H1 (cell line): ENCODE measurements around the gene PRKACA. TPM values are rescaled to one million over a fixed set of nuclear protein-coding genes. Genes with fewer than 3 reads are reported as not detected.

Experiments used
- CTCF ChIA-PET: fragments of 300-600 bp; sonication (Branson Sonifier 250); formaldehyde crosslinking; loops from one replicate; lab custom pipeline; 2021; ENCODE audit not compliant: partially characterized antibody; lab: Charles Lee
- POLR2A ChIA-PET: fragments of 300-600 bp; sonication (Branson Sonifier 250); formaldehyde crosslinking; loops from one replicate; lab custom pipeline; 2021; ENCODE audit warnings: inconsistent platforms; ENCODE audit not compliant: partially characterized antibody; lab: Charles Lee
- DNase-seq, 2 experiments: peaks; one replicate each; pipeline versions ENCODE4 v3.0.0 to v3.0.0-alpha.2; 2010 to 2022; ENCODE audit warnings: low spot score in 2 of 2, low read depth in 1 of 2, mixed read lengths in 1 of 2
- FAIRE-seq: peaks from 2 replicates; lab custom pipeline; 2011; peaks lifted over from hg19 to GRCh38; lab: Jason Lieb, UNC
- H2AFZ ChIP-seq: 2 replicates; pipeline ENCODE4 v1.8.1; 2012; ENCODE audit warnings: low read length, inconsistent platforms
- H2AK5ac ChIP-seq: 2 replicates; pipeline ENCODE4 v1.6.1; 2013; ENCODE audit warnings: low read depth, low read length
- H2BK120ac ChIP-seq: replicated peaks from 2 replicates; pipeline ENCODE3; 2013; ENCODE audit warnings: low read depth, low read length, inconsistent platforms
- H2BK12ac ChIP-seq: 2 replicates; pipeline ENCODE4 v1.6.1; 2013; ENCODE audit warnings: low read depth, low read length
- H2BK15ac ChIP-seq: 2 replicates; pipeline ENCODE4 v1.6.1; 2013; ENCODE audit warnings: low read length
- H2BK20ac ChIP-seq: 2 replicates; pipeline ENCODE4 v1.6.1; 2013; ENCODE audit warnings: low read length
- H2BK5ac ChIP-seq: 2 replicates; pipeline ENCODE4 v1.6.1; 2013; ENCODE audit warnings: low read depth, low read length
- H3K14ac ChIP-seq: 2 replicates; pipeline ENCODE4 v1.6.1; 2013; ENCODE audit warnings: inconsistent platforms; ENCODE audit not compliant: insufficient read length
- H3K18ac ChIP-seq: 2 replicates; pipeline ENCODE4 v1.6.1; 2013; ENCODE audit warnings: low read length; ENCODE audit errors: extremely low read depth
- H3K23ac ChIP-seq: 2 replicates; pipeline ENCODE4 v1.6.1; 2013; ENCODE audit warnings: inconsistent platforms; ENCODE audit not compliant: insufficient read length
- H3K23me2 ChIP-seq: 2 replicates; pipeline ENCODE4 v1.6.1; 2013; ENCODE audit warnings: low read depth, low read length
- H3K27ac ChIP-seq: 2 replicates; pipeline ENCODE4 v1.6.1; 2011; ENCODE audit warnings: low read depth, low read length, inconsistent platforms
- H3K27me3 ChIP-seq, 4 experiments: replicated peaks in 1 of 4; 1 replicate in 1 of 4; 2 replicates in 3 of 4; pipeline versions ENCODE4 v1.6.1 to v1.8.1; 2011 to 2013; ENCODE audit warnings: low read length in 3 of 4, mild to moderate bottlenecking in 3 of 4, inconsistent platforms in 2 of 4, mixed read lengths in 2 of 4, moderate library complexity in 1 of 4; ENCODE audit not compliant: control insufficient read depth in 3 of 4, insufficient read depth in 3 of 4; ENCODE audit errors: extremely low read depth in 1 of 4
- H3K36me3 ChIP-seq, 4 experiments: 2 replicates each; pipeline versions ENCODE4 v1.6.1 to v1.8.1; 2011 to 2013; ENCODE audit warnings: mild to moderate bottlenecking in 4 of 4, low read length in 3 of 4, moderate library complexity in 2 of 4, control low read depth in 1 of 4, inconsistent platforms in 1 of 4; ENCODE audit not compliant: insufficient read depth in 4 of 4, control insufficient read depth in 2 of 4
- H3K4ac ChIP-seq: replicated peaks from 2 replicates; pipeline ENCODE3; 2013; ENCODE audit warnings: low read length, low read depth, mixed read lengths, inconsistent platforms; ENCODE audit not compliant: insufficient read length
- H3K4me1 ChIP-seq, 4 experiments: replicated peaks in 1 of 4; 1 replicate in 1 of 4; 2 replicates in 3 of 4; pipeline versions ENCODE4 v1.6.1 to v1.8.1; 2011 to 2013; ENCODE audit warnings: low read length in 3 of 4, inconsistent platforms in 2 of 4, mixed read lengths in 1 of 4; ENCODE audit not compliant: insufficient read depth in 4 of 4, control insufficient read depth in 3 of 4
- H3K4me2 ChIP-seq, 2 experiments: 2 replicates each; pipeline versions ENCODE4 v1.6.1 to v1.8.1; 2011 to 2013; ENCODE audit warnings: low read depth in 2 of 2, low read length in 2 of 2, control low read depth in 1 of 2, inconsistent platforms in 1 of 2, mild to moderate bottlenecking in 1 of 2; ENCODE audit not compliant: insufficient read depth in 1 of 2
- H3K4me3 ChIP-seq, 4 experiments: fragments of 200-600, 300-600 bp in 1 of 4; sonication (generic), shearing (Covaris generic), sonication (Bioruptor Twin) in 1 of 4; 2 replicates each; pipeline versions ENCODE4 v1.5.1 to v1.8.1; 2011 to 2016; ENCODE audit warnings: low read length in 4 of 4, low read depth in 3 of 4, control low read depth in 2 of 4, inconsistent platforms in 2 of 4, mild to moderate bottlenecking in 2 of 4, mixed read lengths in 1 of 4, moderate library complexity in 1 of 4; ENCODE audit not compliant: insufficient read depth in 2 of 4; ENCODE audit errors: extremely low read depth in 1 of 4
- H3K56ac ChIP-seq: replicated peaks from 2 replicates; pipeline ENCODE3; 2013; ENCODE audit warnings: low read depth, mild to moderate bottlenecking, mixed read lengths, low read length, inconsistent platforms; ENCODE audit not compliant: insufficient read length
- H3K79me1 ChIP-seq: 2 replicates; pipeline ENCODE4 v1.6.1; 2013; ENCODE audit warnings: low read depth, low read length, control low read depth
- H3K79me2 ChIP-seq, 2 experiments: 2 replicates each; pipeline versions ENCODE4 v1.6.1 to v1.8.1; 2012 to 2013; ENCODE audit warnings: low read length in 2 of 2, mild to moderate bottlenecking in 2 of 2, inconsistent platforms in 1 of 2; ENCODE audit not compliant: insufficient read depth in 2 of 2, control insufficient read depth in 1 of 2
- H3K9ac ChIP-seq, 4 experiments: replicated peaks in 1 of 4; 1 replicate in 1 of 4; 2 replicates in 3 of 4; pipeline versions ENCODE4 v1.6.1 to v1.8.1; 2011 to 2013; ENCODE audit warnings: low read depth in 3 of 4, low read length in 3 of 4, control low read depth in 2 of 4, mild to moderate bottlenecking in 2 of 4, moderate library complexity in 2 of 4, inconsistent platforms in 1 of 4; ENCODE audit errors: extremely low read depth in 1 of 4
- H3K9me3 ChIP-seq, 2 experiments: 2 replicates each; pipeline versions ENCODE4 v1.6.1 to v1.8.1; 2012 to 2013; ENCODE audit warnings: mild to moderate bottlenecking in 2 of 2, moderate library complexity in 2 of 2, control low read depth in 1 of 2, inconsistent platforms in 1 of 2, low read depth in 1 of 2, low read length in 1 of 2, mixed read lengths in 1 of 2; ENCODE audit not compliant: insufficient read depth in 2 of 2
- H4K20me1 ChIP-seq, 2 experiments: replicated peaks in 1 of 2; 2 replicates each; pipeline versions ENCODE3 to v1.8.1; 2011 to 2013; ENCODE audit warnings: inconsistent platforms in 2 of 2, low read length in 2 of 2, mild to moderate bottlenecking in 1 of 2; ENCODE audit not compliant: insufficient read depth in 2 of 2, control insufficient read depth in 1 of 2
- H4K5ac ChIP-seq: 2 replicates; pipeline ENCODE4 v1.6.1; 2013; ENCODE audit warnings: low read length, low read depth, mixed read lengths, inconsistent platforms; ENCODE audit not compliant: insufficient read length
- H4K8ac ChIP-seq: 2 replicates; pipeline ENCODE4 v1.8.0; 2013; ENCODE audit warnings: mild to moderate bottlenecking, moderate library complexity, low read length, inconsistent platforms; ENCODE audit not compliant: insufficient read depth; ENCODE audit errors: extremely low read depth
- H4K91ac ChIP-seq: replicated peaks from 2 replicates; pipeline ENCODE3; 2013; ENCODE audit warnings: low read length, mixed read lengths, inconsistent platforms; ENCODE audit not compliant: insufficient read length
- CBX8 ChIP-seq: fragments of 300-800, 300-1000 bp; sonication (generic); IDR thresholded peaks from 2 replicates; pipeline ENCODE4 v1.7.1; 2016; ENCODE audit warnings: low read depth, low read length, borderline replicate concordance
- KDM1A ChIP-seq: fragments of 200-600, 300-600 bp; sonication (generic); IDR thresholded peaks from 2 replicates; pipeline ENCODE4 v1.7.1; 2016; ENCODE audit warnings: mild to moderate bottlenecking, low read length, borderline replicate concordance
- KDM4A ChIP-seq: IDR thresholded peaks from one replicate; pipeline ENCODE4 v1.7.1; 2012; ENCODE audit warnings: low read depth, mild to moderate bottlenecking, moderate library complexity, low read length, inconsistent platforms; ENCODE audit not compliant: severe bottlenecking
- KDM5A ChIP-seq: fragments of 200-600 bp; IDR thresholded peaks from 2 replicates; pipeline ENCODE4 v1.7.1; 2012; ENCODE audit warnings: mild to moderate bottlenecking, low read length, inconsistent platforms, mixed read lengths
- NANOG ChIP-seq: IDR thresholded peaks from 2 replicates; pipeline ENCODE4 v1.6.1; 2011; ENCODE audit warnings: low read length, low read depth, mild to moderate bottlenecking, inconsistent platforms; ENCODE audit not compliant: insufficient read depth, poor library complexity, severe bottlenecking
- POU5F1 ChIP-seq: IDR thresholded peaks from 2 replicates; pipeline ENCODE4 v1.6.1; 2011; ENCODE audit warnings: low read depth, mild to moderate bottlenecking, low read length, moderate library complexity
- RAD21 ChIP-seq, 2 experiments: IDR thresholded peaks in 1 of 2; conservative IDR thresholded peaks in 1 of 2; 2 replicates each; pipeline ENCODE4 v1.6.1; 2011; ENCODE audit warnings: low read depth in 2 of 2, low read length in 2 of 2, improper control_type of control experiment in 1 of 2, inconsistent platforms in 1 of 2, mild to moderate bottlenecking in 1 of 2, moderate library complexity in 1 of 2
- RNF2 ChIP-seq: fragments of 200-900, 300-1000 bp; sonication (generic); IDR thresholded peaks from 2 replicates; pipeline ENCODE4 v1.7.1; 2016; ENCODE audit warnings: borderline replicate concordance, low read depth, mild to moderate bottlenecking, antibody characterized with exemption, low read length; ENCODE audit not compliant: poor library complexity, severe bottlenecking; ENCODE audit errors: missing control alignments
- SAP30 ChIP-seq: fragments of 300-600 bp; sonication (generic); IDR thresholded peaks from 2 replicates; pipeline ENCODE4 v1.7.1; 2012; ENCODE audit warnings: low read length, moderate library complexity, mild to moderate bottlenecking, inconsistent platforms; ENCODE audit not compliant: insufficient read depth, insufficient replicate concordance
- SP1 ChIP-seq: IDR thresholded peaks from 2 replicates; pipeline ENCODE4 v1.6.1; 2011; ENCODE audit warnings: low read depth, low read length
- WGBS, 2 experiments: shearing (Covaris generic) in 1 of 2; methylation state at CpG; one replicate each; pipeline versions ENCODE4 v1.1.6 to v1.1.7; 2013 to 2015; ENCODE audit warnings: low lambda C conversion rate in 2 of 2, mixed read lengths in 2 of 2, inconsistent platforms in 1 of 2, low coverage in 1 of 2, missing lambda C conversion rate in 1 of 2; ENCODE audit not compliant: insufficient replicate concordance in 2 of 2, insufficient coverage in 1 of 2, insufficient read length in 1 of 2; ENCODE audit errors: extremely low coverage in 1 of 2, missing lambda C conversion rate in 1 of 2; 5-methylcytosine and 5-hydroxymethylcytosine counted together
- polyA plus RNA-seq, 7 experiments: library from polyadenylated mRNA; depleted of rRNA in 3 of 7; stranded (reverse) in 5 of 7; unstranded in 2 of 7; fragments of >200 nt in 5 of 7; fragments of 200-250 nt in 2 of 7; gene quantifications; 1 replicate in 5 of 7; 2 replicates in 1 of 7; 4 replicates in 1 of 7; pipeline versions ENCODE4 v1.2.1 to v1.2.3, GENCODE V29; 2011 to 2013; ENCODE audit warnings: missing spikeins in 2 of 7, mixed read lengths in 2 of 7
- total RNA-seq: library from RNA; stranded (reverse); fragmentation: NEBNext Ultra II Directional; extraction: Animal tissue kit (Norgen Biotek cat#: 25700); gene quantifications from 2 replicates; pipeline ENCODE4 v1.2.1, GENCODE V29; 2021

PRKACA gene
- total and polyA plus RNA-seq, 2 of the 8 experiments (the other 6 are each of a cell fraction or from before 2014, with no cell fraction given) = 14.2 to 48.2 TPM

GRCh38 chr19:14050512-14050911 is 67.0 kb downstream of the PRKACA start:
- Histone ChIP-seq H4K91ac (no peak overlapping the region), H2BK15ac (no peak overlapping the region), H3K27me3 (no peaks in the 10 kb centered on the region), H3K56ac (no peak overlapping the region), H4K5ac (no peak overlapping the region), H3K27ac (no peak overlapping the region), H2BK20ac (no peak overlapping the region), H3K4me1 (no peaks in the 10 kb centered on the region; a peak in 1 of 7 replicates), H3K23ac (no peak overlapping the region), H2AFZ (no peak overlapping the region), H3K79me1 (no peaks in the 10 kb centered on the region), H3K18ac (no peak overlapping the region), H2BK5ac (no peak overlapping the region), H3K9me3 (no peaks in the 10 kb centered on the region; a peak in 1 of 4 replicates), H3K23me2 (no peaks in the 10 kb centered on the region; the same call in 1 of the 2 replicates), H3K4me2 (no peak overlapping the region), H2AK5ac (no peak overlapping the region), H2BK120ac (no peak overlapping the region), H3K79me2 (no peaks in the 10 kb centered on the region), H2BK12ac (no peak overlapping the region), H3K4me3 (no peak overlapping the region), H3K36me3 (no peaks in the 10 kb centered on the region), H3K14ac (no peak overlapping the region), H3K9ac (no peak overlapping the region), H4K8ac (no peak overlapping the region), H3K4ac (no peak overlapping the region), H4K20me1 (no peaks in the 10 kb centered on the region)
- POLR2A ChIA-PET = no interaction called here
- 100% methylated on average over 4 of the region's 4 CpGs; no CpG with 5 or more reads in 1 of the 2 experiments for WGBS, 2 experiments
- TF ChIP-seq CBX8 (no peak), RNF2 (no peak), POU5F1 (no peak), KDM1A (no peak; the same call in 1 of the 2 replicates), SP1 (no peak), SAP30 (no peak), KDM5A (no peak), KDM4A (no peak), RAD21 (IDR thresholded peaks at IDR 0.05 in 1 of 2, conservative IDR thresholded peaks at IDR 0.05 in 1 of 2; ENCODE audit: low read depth in 2 of 2, low read length in 2 of 2) (no peak), NANOG (no peak)
- no peak for DNase-seq
- no peak for FAIRE-seq
- CTCF ChIA-PET = interaction anchor here (1.0 to 9.9 kb wide), 11 partner anchors 9 to 174 kb away, joined by 3 to 77 read pairs (median 5); partner anchors contain the start of genes IL27RA, MISP3 and PALM3
